ENCODE data around the gene TMEM190. TPM values are rescaled to one million over a fixed set of nuclear protein-coding genes. Genes with fewer than 3 reads are reported as not detected.
A peak's percentile ranks its signal among the peaks of the same experiment; 100 is the strongest.

The TMEM190 gene
- total RNA-seq, 1 experiment from 2014 or later: not detected

GRCh38 chr19:55368701-55369563 lies 7.7 kb upstream of the TMEM190 start:
- ChIA-PET CTCF (no interaction called here), RAD21 (ENCODE audit: low non-redundant PET in 1 of 2, low total read pairs in 2 of 2, uncharacterized antibody in 2 of 2, unreplicated experiment in 2 of 2) (no interaction called here), POLR2A (interaction anchor here (0.7 to 2.1 kb wide), 3 partner anchors 21 to 55 kb away, joined by 3 to 7 read pairs (median 6); partner anchors contain the start of gene KMT5C)
- ATAC-seq: peak; percentile 77
- no peak for DNase-seq (ENCODE audit: low read depth, low spot score)
- no peaks in the 10 kb centered on the region for H3K36me3 ChIP-seq (ENCODE audit: control insufficient read depth in 1 of 2, insufficient read depth in 2 of 2, low read length in 2 of 2)
- no peaks in the 10 kb centered on the region for H3K9me2 ChIP-seq (ENCODE audit: insufficient read depth)
- no peaks in the 10 kb centered on the region for H3K27me3 ChIP-seq (ENCODE audit: insufficient read depth, low read length)
- no peak overlapping the region for H2AFZ ChIP-seq (ENCODE audit: low read depth, low read length, poor library complexity, severe bottlenecking)
- peak overlapping the region; percentile 51; the same call in 1 of the 2 replicates for H3K27ac ChIP-seq (ENCODE audit: low read depth, low read length)
- no peaks in the 10 kb centered on the region for H4K20me1 ChIP-seq (ENCODE audit: insufficient read depth)
- H3K4me2 ChIP-seq (ENCODE audit: low read length): peak overlapping the region; percentile 94
- intact Hi-C loops (cut with micrococcal nuclease): no loop called here
- H3K9me3 ChIP-seq (ENCODE audit: control insufficient read depth in 1 of 2, insufficient read depth in 1 of 2, low read depth in 1 of 2, low read length in 2 of 2): no peaks in the 10 kb centered on the region
- TF ChIP-seq YY1 (IDR thresholded peaks at IDR 0.05; ENCODE audit: extremely low read depth, insufficient replicate concordance, low read depth, low read length): peak; percentile 30
- no peak for TF ChIP-seq TCF7L2 (IDR thresholded peaks at IDR 0.05; ENCODE audit: borderline replicate concordance, extremely low read depth, insufficient read depth, insufficient read length)
- TF ChIP-seq POLR2AphosphoS5 (IDR thresholded peaks at IDR 0.05; ENCODE audit: low read depth, low read length): peak; percentile 42; the same call in 1 of the 2 replicates
- TF ChIP-seq EZH2 (IDR thresholded peaks at IDR 0.05): no peak
- no peak for TF ChIP-seq CBX3 (IDR thresholded peaks at IDR 0.05; ENCODE audit: low read depth)
- TF ChIP-seq, protein P1, sequence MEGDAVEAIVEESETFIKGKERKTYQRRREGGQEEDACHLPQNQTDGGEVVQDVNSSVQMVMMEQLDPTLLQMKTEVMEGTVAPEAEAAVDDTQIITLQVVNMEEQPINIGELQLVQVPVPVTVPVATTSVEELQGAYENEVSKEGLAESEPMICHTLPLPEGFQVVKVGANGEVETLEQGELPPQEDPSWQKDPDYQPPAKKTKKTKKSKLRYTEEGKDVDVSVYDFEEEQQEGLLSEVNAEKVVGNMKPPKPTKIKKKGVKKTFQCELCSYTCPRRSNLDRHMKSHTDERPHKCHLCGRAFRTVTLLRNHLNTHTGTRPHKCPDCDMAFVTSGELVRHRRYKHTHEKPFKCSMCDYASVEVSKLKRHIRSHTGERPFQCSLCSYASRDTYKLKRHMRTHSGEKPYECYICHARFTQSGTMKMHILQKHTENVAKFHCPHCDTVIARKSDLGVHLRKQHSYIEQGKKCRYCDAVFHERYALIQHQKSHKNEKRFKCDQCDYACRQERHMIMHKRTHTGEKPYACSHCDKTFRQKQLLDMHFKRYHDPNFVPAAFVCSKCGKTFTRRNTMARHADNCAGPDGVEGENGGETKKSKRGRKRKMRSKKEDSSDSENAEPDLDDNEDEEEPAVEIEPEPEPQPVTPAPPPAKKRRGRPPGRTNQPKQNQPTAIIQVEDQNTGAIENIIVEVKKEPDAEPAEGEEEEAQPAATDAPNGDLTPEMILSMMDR (IDR thresholded peaks at IDR 0.05 in 2 of 3, conservative IDR thresholded peaks at IDR 0.05 in 1 of 3; ENCODE audit: borderline replicate concordance in 1 of 3, insufficient read depth in 1 of 3, low read depth in 2 of 3, low read length in 2 of 3): no peak
- no peak for TF ChIP-seq RAD21 (IDR thresholded peaks at IDR 0.05; ENCODE audit: low read depth)
- peak; percentile 38; the same call in 1 of the 2 replicates for TF ChIP-seq ZFX (IDR thresholded peaks at IDR 0.05)
- peak; percentile 98 for TF ChIP-seq EGR1 (IDR thresholded peaks at IDR 0.05; ENCODE audit: low read depth)
- peak overlapping the region; percentile 52 for H3K9ac ChIP-seq (ENCODE audit: low read length)
- peaks cover 9 to 32% of the 10 kb centered on the region in 2 experiments; a peak in 3 of 4 replicates for H3K4me1 ChIP-seq (ENCODE audit: control insufficient read depth in 1 of 2, insufficient read depth in 2 of 2, low read length in 2 of 2)
- BruUV-seq (replicated peaks): no TSS peak
- no peaks in the 10 kb centered on the region for H3K79me2 ChIP-seq (ENCODE audit: insufficient read depth, low read length)
- peak overlapping the region; percentile 52 to 55 for H3K4me3 ChIP-seq (replicated peaks in 1 of 2; ENCODE audit: low read depth in 1 of 2, low read length in 2 of 2)
